H9 (cell line): Measurements from ENCODE around the gene BIN1. TPM values are rescaled to one million over a fixed set of nuclear protein-coding genes. Genes with fewer than 3 reads are reported as not detected.

Experiments used
- DNase-seq: peaks from one replicate; pipeline ENCODE4 v3.0.0-alpha.2; 2017
- H2AFZ ChIP-seq: one replicate; pipeline ENCODE4 v1.6.1; 2013; ENCODE audit warnings: mild to moderate bottlenecking, low read length, control low read depth, moderate library complexity
- H2AK5ac ChIP-seq: 2 replicates; pipeline ENCODE4 v1.6.1; 2013; ENCODE audit warnings: low read length, control low read depth, mixed read lengths; ENCODE audit not compliant: insufficient read length
- H2BK120ac ChIP-seq: one replicate; pipeline ENCODE4 v1.6.1; 2013; ENCODE audit warnings: low read depth, mild to moderate bottlenecking, low read length, control low read depth, inconsistent platforms; ENCODE audit not compliant: poor library complexity, severe bottlenecking
- H2BK12ac ChIP-seq: 2 replicates; pipeline ENCODE4 v1.6.1; 2013; ENCODE audit warnings: low read length, control low read depth, mixed read lengths, low read depth; ENCODE audit not compliant: insufficient read length
- H2BK15ac ChIP-seq: 2 replicates; pipeline ENCODE4 v1.6.1; 2013; ENCODE audit warnings: low read depth, low read length, control low read depth
- H2BK20ac ChIP-seq: one replicate; pipeline ENCODE4 v1.6.1; 2013; ENCODE audit warnings: low read depth, mild to moderate bottlenecking, low read length, control low read depth, inconsistent platforms; ENCODE audit not compliant: poor library complexity, severe bottlenecking
- H2BK5ac ChIP-seq: 2 replicates; pipeline ENCODE4 v1.6.1; 2013; ENCODE audit warnings: low read length, control low read depth, mixed read lengths; ENCODE audit not compliant: insufficient read length
- H3K14ac ChIP-seq: 2 replicates; pipeline ENCODE4 v1.6.1; 2013; ENCODE audit warnings: low read length, control low read depth; ENCODE audit not compliant: insufficient read depth
- H3K18ac ChIP-seq: 2 replicates; pipeline ENCODE4 v1.6.1; 2013; ENCODE audit warnings: low read depth, mild to moderate bottlenecking, mixed read lengths, low read length, control low read depth; ENCODE audit not compliant: insufficient read length
- H3K23ac ChIP-seq: 2 replicates; pipeline ENCODE4 v1.6.1; 2013; ENCODE audit warnings: low read length, control low read depth, mixed read lengths, low read depth; ENCODE audit not compliant: insufficient read length
- H3K23me2 ChIP-seq: 2 replicates; pipeline ENCODE4 v1.6.1; 2013; ENCODE audit warnings: low read depth, mild to moderate bottlenecking, mixed read lengths, low read length, control low read depth; ENCODE audit not compliant: insufficient read length, poor library complexity, severe bottlenecking
- H3K27ac ChIP-seq: 2 replicates; pipeline ENCODE4 v1.5.1; 2013; ENCODE audit warnings: low read length, control low read depth, mixed read lengths, low read depth; ENCODE audit not compliant: insufficient read length
- H3K27me3 ChIP-seq: 2 replicates; pipeline ENCODE4 v1.6.1; 2013; ENCODE audit warnings: low read length, control low read depth, inconsistent platforms; ENCODE audit not compliant: insufficient read depth
- H3K4ac ChIP-seq: 2 replicates; pipeline ENCODE4 v1.6.1; 2013; ENCODE audit warnings: low read depth, mild to moderate bottlenecking, control low read depth, inconsistent platforms, low read length, moderate library complexity
- H3K4me1 ChIP-seq: 2 replicates; pipeline ENCODE4 v1.6.1; 2013; ENCODE audit warnings: low read length, control low read depth, inconsistent platforms; ENCODE audit not compliant: insufficient read depth
- H3K4me2 ChIP-seq: 2 replicates; pipeline ENCODE4 v1.6.1; 2013; ENCODE audit warnings: low read length, control low read depth, mixed read lengths; ENCODE audit not compliant: insufficient read length, insufficient read depth
- H3K56ac ChIP-seq: 2 replicates; pipeline ENCODE4 v1.6.1; 2013; ENCODE audit warnings: low read depth, mild to moderate bottlenecking, mixed read lengths, low read length, control low read depth; ENCODE audit not compliant: insufficient read length
- H3K79me1 ChIP-seq: 2 replicates; pipeline ENCODE4 v1.6.1; 2013; ENCODE audit warnings: low read depth, mild to moderate bottlenecking, moderate library complexity, low read length, control low read depth, inconsistent platforms; ENCODE audit not compliant: insufficient read depth, poor library complexity, severe bottlenecking
- H3K79me2 ChIP-seq: 2 replicates; pipeline ENCODE4 v1.6.1; 2013; ENCODE audit warnings: low read length, control low read depth, inconsistent platforms; ENCODE audit not compliant: insufficient read depth
- H3K9ac ChIP-seq: 2 replicates; pipeline ENCODE4 v1.6.1; 2013; ENCODE audit warnings: low read length, control low read depth, mixed read lengths; ENCODE audit not compliant: insufficient read length; ENCODE audit errors: extremely low read depth
- H3K9me3 ChIP-seq: one replicate; pipeline ENCODE4 v1.6.1; 2013; ENCODE audit warnings: low read depth, low read length, inconsistent platforms; ENCODE audit not compliant: control insufficient read depth
- H3T11ph ChIP-seq: one replicate; pipeline ENCODE4 v1.6.1; 2013; ENCODE audit warnings: mild to moderate bottlenecking, low read length, control low read depth, inconsistent platforms
- H4K20me1 ChIP-seq: one replicate; pipeline ENCODE4 v1.6.1; 2013; ENCODE audit not compliant: control insufficient read depth, insufficient read length, insufficient read depth
- H4K5ac ChIP-seq: 2 replicates; pipeline ENCODE4 v1.6.1; 2013; ENCODE audit warnings: low read depth, mild to moderate bottlenecking, mixed read lengths, low read length, control low read depth; ENCODE audit not compliant: insufficient read length
- H4K8ac ChIP-seq: replicated peaks from 2 replicates; pipeline ENCODE4 v1.6.1; 2013; ENCODE audit warnings: low read length, control low read depth, mixed read lengths, low read depth; ENCODE audit not compliant: insufficient read length
- H4K91ac ChIP-seq: 2 replicates; pipeline ENCODE4 v1.6.1; 2013; ENCODE audit warnings: low read depth, mild to moderate bottlenecking, moderate library complexity, mixed read lengths, low read length, control low read depth; ENCODE audit not compliant: insufficient read length
- H3K27ac Mint-ChIP-seq, 3 experiments: 2 replicates in 2 of 3; 3 replicates in 1 of 3; pipeline ENCODE4 v1.8.0; 2020 to 2021; ENCODE audit warnings: mixed read lengths in 3 of 3, mild to moderate bottlenecking in 1 of 3, moderate library complexity in 1 of 3
- H3K27me3 Mint-ChIP-seq: 2 replicates; pipeline ENCODE4 v1.8.0; 2021; ENCODE audit warnings: low read depth, mild to moderate bottlenecking, moderate library complexity, mixed read lengths
- H3K36me3 Mint-ChIP-seq, 3 experiments: 2 replicates in 2 of 3; 3 replicates in 1 of 3; pipeline ENCODE4 v1.8.0; 2020 to 2021; ENCODE audit warnings: low read depth in 3 of 3, mixed read lengths in 3 of 3; ENCODE audit not compliant: insufficient read depth in 1 of 3
- H3K4me1 Mint-ChIP-seq, 2 experiments: 2 replicates each; pipeline ENCODE4 v1.8.0; 2020; ENCODE audit warnings: mixed read lengths in 2 of 2
- H3K4me3 Mint-ChIP-seq, 2 experiments: 2 replicates in 1 of 2; 3 replicates in 1 of 2; pipeline ENCODE4 v1.8.0; 2020 to 2021; ENCODE audit warnings: mild to moderate bottlenecking in 2 of 2, mixed read lengths in 2 of 2, moderate library complexity in 1 of 2
- H3K9me3 Mint-ChIP-seq, 2 experiments: 2 replicates in 1 of 2; 3 replicates in 1 of 2; pipeline ENCODE4 v1.8.0; 2020; ENCODE audit warnings: mild to moderate bottlenecking in 2 of 2, mixed read lengths in 2 of 2, moderate library complexity in 1 of 2
- WGBS: extraction: QIAGEN DNeasy Blood & Tissue Kit; methylation state at CpG from one replicate; pipeline ENCODE4 v1.1.7; 2013; ENCODE audit warnings: missing lambda C conversion rate, low lambda C conversion rate, mixed read lengths; ENCODE audit not compliant: insufficient read length; ENCODE audit errors: extremely low coverage; 5-methylcytosine and 5-hydroxymethylcytosine counted together
- total RNA-seq: library from RNA; stranded (reverse); gene quantifications from 2 replicates; pipeline ENCODE4 v1.2.1, GENCODE V29; 2021
- TF ChIP-seq, protein P1 (sequence below): fragments of 200-600 bp; sonication (generic); conservative IDR thresholded peaks from 3 replicates; pipeline ENCODE4 v1.8.0; 2021; ENCODE audit warnings: antibody characterized with exemption, mild to moderate bottlenecking

BIN1 gene
- total RNA-seq, 1 experiment from 2014 or later, result 32.0 TPM

GRCh38 chr2:127014630-127015029 is 92.3 kb downstream of the BIN1 start:
- Mint-ChIP-seq H3K36me3 (no peaks in the 10 kb centered on the region), H3K9me3 (no peaks in the 10 kb centered on the region), H3K27ac (no peak overlapping the region; a peak in 1 of 7 replicates), H3K27me3 (peaks cover 16% of the 10 kb centered on the region), H3K4me3 (no peak overlapping the region; a peak in 1 of 5 replicates), H3K4me1 (peaks cover 8 to 12% of the 10 kb centered on the region in 2 experiments)
- H2AK5ac ChIP-seq, result no peak overlapping the region
- no peak overlapping the region for H2BK12ac ChIP-seq
- no peak overlapping the region for H3T11ph ChIP-seq
- H3K23ac ChIP-seq, result no peak overlapping the region
- H3K27ac ChIP-seq, result no peak overlapping the region
- H3K4me1 ChIP-seq, result no peaks in the 10 kb centered on the region
- no peak for DNase-seq
- H3K9me3 ChIP-seq, result no peaks in the 10 kb centered on the region
- H4K20me1 ChIP-seq, result no peaks in the 10 kb centered on the region
- no peaks in the 10 kb centered on the region for H3K27me3 ChIP-seq
- no peak overlapping the region for H2BK120ac ChIP-seq
- TF ChIP-seq, protein P1, sequence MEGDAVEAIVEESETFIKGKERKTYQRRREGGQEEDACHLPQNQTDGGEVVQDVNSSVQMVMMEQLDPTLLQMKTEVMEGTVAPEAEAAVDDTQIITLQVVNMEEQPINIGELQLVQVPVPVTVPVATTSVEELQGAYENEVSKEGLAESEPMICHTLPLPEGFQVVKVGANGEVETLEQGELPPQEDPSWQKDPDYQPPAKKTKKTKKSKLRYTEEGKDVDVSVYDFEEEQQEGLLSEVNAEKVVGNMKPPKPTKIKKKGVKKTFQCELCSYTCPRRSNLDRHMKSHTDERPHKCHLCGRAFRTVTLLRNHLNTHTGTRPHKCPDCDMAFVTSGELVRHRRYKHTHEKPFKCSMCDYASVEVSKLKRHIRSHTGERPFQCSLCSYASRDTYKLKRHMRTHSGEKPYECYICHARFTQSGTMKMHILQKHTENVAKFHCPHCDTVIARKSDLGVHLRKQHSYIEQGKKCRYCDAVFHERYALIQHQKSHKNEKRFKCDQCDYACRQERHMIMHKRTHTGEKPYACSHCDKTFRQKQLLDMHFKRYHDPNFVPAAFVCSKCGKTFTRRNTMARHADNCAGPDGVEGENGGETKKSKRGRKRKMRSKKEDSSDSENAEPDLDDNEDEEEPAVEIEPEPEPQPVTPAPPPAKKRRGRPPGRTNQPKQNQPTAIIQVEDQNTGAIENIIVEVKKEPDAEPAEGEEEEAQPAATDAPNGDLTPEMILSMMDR, result no peak
- no peak overlapping the region for H3K4ac ChIP-seq
- no peaks in the 10 kb centered on the region for H3K79me1 ChIP-seq
- no peak overlapping the region for H3K14ac ChIP-seq
- no peak overlapping the region for H2BK15ac ChIP-seq
- H3K56ac ChIP-seq, result no peak overlapping the region
- H3K79me2 ChIP-seq, result no peaks in the 10 kb centered on the region
- no peaks in the 10 kb centered on the region for H3K23me2 ChIP-seq
- H3K18ac ChIP-seq, result no peak overlapping the region
- WGBS, result no CpG with 5 or more reads among the region's 4 CpGs
- H2BK5ac ChIP-seq, result no peak overlapping the region
- no peak overlapping the region for H3K9ac ChIP-seq
- H4K8ac ChIP-seq, result no peak overlapping the region
- no peak overlapping the region for H2BK20ac ChIP-seq
- no peak overlapping the region for H4K91ac ChIP-seq
- no peak overlapping the region for H4K5ac ChIP-seq
- H3K4me2 ChIP-seq, result no peak overlapping the region
- H2AFZ ChIP-seq, result no peak overlapping the region
